ENCODE data around the gene B3GALT5. TPM values are rescaled to one million over a fixed set of nuclear protein-coding genes. Genes with fewer than 3 reads are reported as not detected.

B3GALT5 gene
- total and polyA plus RNA-seq, 2 of the 4 experiments (the other 2 are of a cell fraction) = 0.05 to 0.18 TPM

GRCh38 chr21:39715804-39716397 lies 103.2 kb downstream of the B3GALT5 start:
- Histone ChIP-seq H3K27ac (ENCODE audit: insufficient read depth, low read length) (no peak overlapping the region), H2BK20ac (ENCODE audit: low read depth, low read length) (no peak overlapping the region), H3K14ac (replicated peaks; ENCODE audit: low read depth, low read length) (no peak overlapping the region), H3K27me3 (ENCODE audit: control insufficient read depth, insufficient read depth, low read length) (no peaks in the 10 kb centered on the region), H4K8ac (ENCODE audit: low read depth in 2 of 2, low read length in 2 of 2) (no peak overlapping the region), H2BK15ac (ENCODE audit: low read depth, low read length) (no peak overlapping the region), H3K79me1 (ENCODE audit: low read depth in 1 of 2, low read length in 2 of 2) (no peaks in the 10 kb centered on the region), H2AK5ac (ENCODE audit: low read depth, low read length) (no peak overlapping the region), H3K4me3 (ENCODE audit: insufficient read depth, low read depth, low read length) (no peak overlapping the region), H4K20me1 (ENCODE audit: insufficient read depth, low read length) (no peaks in the 10 kb centered on the region), H3K4me2 (ENCODE audit: low read depth, low read length) (no peak overlapping the region), H3K18ac (ENCODE audit: low read depth, low read length) (no peak overlapping the region), H3K9me3 (ENCODE audit: control insufficient read depth, insufficient read depth, low read length) (no peaks in the 10 kb centered on the region), H2BK5ac (ENCODE audit: low read depth, low read length, poor library complexity, severe bottlenecking) (no peak overlapping the region), H3K23ac (ENCODE audit: low read depth, low read length) (no peak overlapping the region), H4K91ac (ENCODE audit: insufficient read depth, low read depth, low read length) (no peak overlapping the region), H4K5ac (ENCODE audit: low read depth, low read length) (no peak overlapping the region), H2AK9ac (replicated peaks; ENCODE audit: low read depth, low read length, poor library complexity) (no peak overlapping the region), H3K36me3 (ENCODE audit: control insufficient read depth, insufficient read depth, low read length) (no peaks in the 10 kb centered on the region), H3K4ac (ENCODE audit: low read depth, low read length) (no peak overlapping the region), H3K56ac (ENCODE audit: extremely low read depth, insufficient read depth, low read length) (no peak overlapping the region), H2AFZ (replicated peaks; ENCODE audit: low read length, poor library complexity) (peak overlapping the region; percentile 18), H3K9me1 (ENCODE audit: insufficient read depth, low read length) (no peaks in the 10 kb centered on the region), H2BK120ac (ENCODE audit: low read depth, low read length) (no peak overlapping the region), H3K9ac (ENCODE audit: low read depth, low read length) (no peak overlapping the region), H3K4me1 (ENCODE audit: control insufficient read depth, insufficient read depth, low read length) (no peaks in the 10 kb centered on the region)
- peak; percentile 32 for DNase-seq
- peak; percentile 66 for ATAC-seq (ENCODE audit: low read depth)
- ChIA-PET POLR2A (ENCODE audit: unreplicated experiment) (no interaction called here), CTCF (interaction anchor here (1.3 to 1.4 kb wide), 2 partner anchors 198 to 201 kb away, joined by 3 to 7 read pairs; no protein-coding TSS in a partner anchor)
- in situ Hi-C loops (cut with MboI; ENCODE audit: low sequenced_read_pairs) = loop anchor here (5.0 kb wide), 1 partner anchor 199 kb away; no protein-coding TSS in a partner anchor
- TF ChIP-seq RAD21 (IDR thresholded peaks at IDR 0.05; ENCODE audit: low read length) (peak; percentile 62), CTCF (conservative IDR thresholded peaks at IDR 0.05; ENCODE audit: low read depth, low read length) (peak; percentile 63), BHLHE40 (IDR thresholded peaks at IDR 0.05; ENCODE audit: low read depth, low read length) (no peak), SMC3 (IDR thresholded peaks at IDR 0.05; ENCODE audit: low read depth, low read length) (peak; percentile 71), USF2 (IDR thresholded peaks at IDR 0.05; ENCODE audit: low read depth, low read length) (no peak), RFX5 (IDR thresholded peaks at IDR 0.05; ENCODE audit: low read depth, low read length) (no peak)
- no CpG with 5 or more reads among the region's 10 CpGs for WGBS, 2 experiments (ENCODE audit: extremely low coverage in 2 of 2, insufficient read length in 1 of 2)
- dilution Hi-C loops (cut with HindIII; ENCODE audit: low sequenced_read_pairs, unreplicated experiment) = loop anchor here (25.0 kb wide), 1 partner anchor 204 kb away; no protein-coding TSS in a partner anchor
- no TSS peak for BruUV-seq (replicated peaks)
- intact Hi-C loops (cut with micrococcal nuclease) = loop anchor here (1.0 kb wide), 1 partner anchor 198 kb away; no protein-coding TSS in a partner anchor
